ENCODE measurements around the gene GRAP2.

GRCh38 chr22:39962071-39962470 lies 61.2 kb downstream of the GRAP2 start:
- TF ChIP-seq, protein P1, sequence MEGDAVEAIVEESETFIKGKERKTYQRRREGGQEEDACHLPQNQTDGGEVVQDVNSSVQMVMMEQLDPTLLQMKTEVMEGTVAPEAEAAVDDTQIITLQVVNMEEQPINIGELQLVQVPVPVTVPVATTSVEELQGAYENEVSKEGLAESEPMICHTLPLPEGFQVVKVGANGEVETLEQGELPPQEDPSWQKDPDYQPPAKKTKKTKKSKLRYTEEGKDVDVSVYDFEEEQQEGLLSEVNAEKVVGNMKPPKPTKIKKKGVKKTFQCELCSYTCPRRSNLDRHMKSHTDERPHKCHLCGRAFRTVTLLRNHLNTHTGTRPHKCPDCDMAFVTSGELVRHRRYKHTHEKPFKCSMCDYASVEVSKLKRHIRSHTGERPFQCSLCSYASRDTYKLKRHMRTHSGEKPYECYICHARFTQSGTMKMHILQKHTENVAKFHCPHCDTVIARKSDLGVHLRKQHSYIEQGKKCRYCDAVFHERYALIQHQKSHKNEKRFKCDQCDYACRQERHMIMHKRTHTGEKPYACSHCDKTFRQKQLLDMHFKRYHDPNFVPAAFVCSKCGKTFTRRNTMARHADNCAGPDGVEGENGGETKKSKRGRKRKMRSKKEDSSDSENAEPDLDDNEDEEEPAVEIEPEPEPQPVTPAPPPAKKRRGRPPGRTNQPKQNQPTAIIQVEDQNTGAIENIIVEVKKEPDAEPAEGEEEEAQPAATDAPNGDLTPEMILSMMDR (IDR thresholded peaks at IDR 0.05): no peak
- TF ChIP-seq EZH2 (IDR thresholded peaks at IDR 0.05) (no peak), EZH2phosphoT487 (IDR thresholded peaks at IDR 0.05) (no peak)

Measured in neural progenitor cell (in vitro differentiated cells).